ENCODE measurements around the gene SMURF1.

Gene SMURF1

GRCh38 chr7:99132595-99133321, 11.2 kb downstream of the SMURF1 start:
- DNase-seq (ENCODE audit: insufficient read length, low spot score) (no peak), FAIRE-seq (no peak)
- TF ChIP-seq PAX5 (IDR thresholded peaks at IDR 0.05; ENCODE audit: insufficient read depth, low read length, severe bottlenecking), result no peak
- TF ChIP-seq TAF1 (IDR thresholded peaks at IDR 0.05; ENCODE audit: low read depth, low read length), result no peak
- no peak for TF ChIP-seq POLR2AphosphoS5 (IDR thresholded peaks at IDR 0.05; ENCODE audit: low read depth, low read length)
- TF ChIP-seq SPI1 (IDR thresholded peaks at IDR 0.05; ENCODE audit: low read depth, low read length), result no peak
- TF ChIP-seq POLR2A (IDR thresholded peaks at IDR 0.05; ENCODE audit: low read depth, low read length), result no peak
- no peak for TF ChIP-seq POU2F2 (IDR thresholded peaks at IDR 0.05; ENCODE audit: low read depth, low read length)

- DNase-seq (ENCODE audit: insufficient read length, low spot score), result no peak
- no peak for TF ChIP-seq POLR2AphosphoS5 (IDR thresholded peaks at IDR 0.05; ENCODE audit: low read depth, low read length)
- no peak for TF ChIP-seq SPI1 (IDR thresholded peaks at IDR 0.05; ENCODE audit: low read depth, low read length)
- TF ChIP-seq PAX5 (IDR thresholded peaks at IDR 0.05; ENCODE audit: insufficient read depth, low read length, severe bottlenecking), result no peak
- no peak for TF ChIP-seq TAF1 (IDR thresholded peaks at IDR 0.05; ENCODE audit: low read depth, low read length)
- TF ChIP-seq POLR2A (IDR thresholded peaks at IDR 0.05; ENCODE audit: low read depth, low read length), result no peak
- TF ChIP-seq POU2F2 (IDR thresholded peaks at IDR 0.05; ENCODE audit: low read depth, low read length), result no peak
- no peak for FAIRE-seq
Observed at GRCh38 chr7:99131290-99131689, 12.6 kb downstream of the SMURF1 start.

GRCh38 chr7:99129536-99129935, 14.4 kb downstream of the SMURF1 start:
- no peak for FAIRE-seq
- TF ChIP-seq POU2F2 (IDR thresholded peaks at IDR 0.05; ENCODE audit: low read depth, low read length) (no peak), PAX5 (IDR thresholded peaks at IDR 0.05; ENCODE audit: insufficient read depth, low read length, severe bottlenecking) (no peak), TAF1 (IDR thresholded peaks at IDR 0.05; ENCODE audit: low read depth, low read length) (no peak), SPI1 (IDR thresholded peaks at IDR 0.05; ENCODE audit: low read depth, low read length) (no peak), POLR2A (IDR thresholded peaks at IDR 0.05; ENCODE audit: low read depth, low read length) (no peak), POLR2AphosphoS5 (IDR thresholded peaks at IDR 0.05; ENCODE audit: low read depth, low read length) (no peak)
- no peak for DNase-seq (ENCODE audit: insufficient read length, low spot score)

DNA sequence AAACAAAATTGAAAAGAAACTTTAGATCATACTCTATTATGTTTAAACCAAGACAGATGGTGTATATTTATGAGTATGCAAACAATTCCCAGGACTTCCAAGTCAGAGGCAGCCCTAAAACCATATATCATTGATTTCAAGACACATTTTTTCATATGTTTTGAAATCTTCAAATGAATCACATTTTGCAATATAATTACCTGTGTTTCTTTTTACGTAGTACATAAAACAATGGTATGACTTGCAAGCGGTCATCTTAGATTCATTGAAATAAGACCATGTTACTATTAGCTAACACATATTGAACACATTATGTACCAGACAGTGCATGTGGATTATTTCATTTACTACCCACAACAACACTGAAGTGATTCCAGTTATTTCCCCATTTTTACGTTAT, 14.9 kb downstream of the SMURF1 start:
- FAIRE-seq (no peak), DNase-seq (ENCODE audit: insufficient read length, low spot score) (no peak)
- TF ChIP-seq POU2F2 (IDR thresholded peaks at IDR 0.05; ENCODE audit: low read depth, low read length), result no peak
- no peak for TF ChIP-seq SPI1 (IDR thresholded peaks at IDR 0.05; ENCODE audit: low read depth, low read length)
- no peak for TF ChIP-seq POLR2A (IDR thresholded peaks at IDR 0.05; ENCODE audit: low read depth, low read length)
- TF ChIP-seq TAF1 (IDR thresholded peaks at IDR 0.05; ENCODE audit: low read depth, low read length), result no peak
- no peak for TF ChIP-seq PAX5 (IDR thresholded peaks at IDR 0.05; ENCODE audit: insufficient read depth, low read length, severe bottlenecking)
- TF ChIP-seq POLR2AphosphoS5 (IDR thresholded peaks at IDR 0.05; ENCODE audit: low read depth, low read length), result no peak

DNA sequence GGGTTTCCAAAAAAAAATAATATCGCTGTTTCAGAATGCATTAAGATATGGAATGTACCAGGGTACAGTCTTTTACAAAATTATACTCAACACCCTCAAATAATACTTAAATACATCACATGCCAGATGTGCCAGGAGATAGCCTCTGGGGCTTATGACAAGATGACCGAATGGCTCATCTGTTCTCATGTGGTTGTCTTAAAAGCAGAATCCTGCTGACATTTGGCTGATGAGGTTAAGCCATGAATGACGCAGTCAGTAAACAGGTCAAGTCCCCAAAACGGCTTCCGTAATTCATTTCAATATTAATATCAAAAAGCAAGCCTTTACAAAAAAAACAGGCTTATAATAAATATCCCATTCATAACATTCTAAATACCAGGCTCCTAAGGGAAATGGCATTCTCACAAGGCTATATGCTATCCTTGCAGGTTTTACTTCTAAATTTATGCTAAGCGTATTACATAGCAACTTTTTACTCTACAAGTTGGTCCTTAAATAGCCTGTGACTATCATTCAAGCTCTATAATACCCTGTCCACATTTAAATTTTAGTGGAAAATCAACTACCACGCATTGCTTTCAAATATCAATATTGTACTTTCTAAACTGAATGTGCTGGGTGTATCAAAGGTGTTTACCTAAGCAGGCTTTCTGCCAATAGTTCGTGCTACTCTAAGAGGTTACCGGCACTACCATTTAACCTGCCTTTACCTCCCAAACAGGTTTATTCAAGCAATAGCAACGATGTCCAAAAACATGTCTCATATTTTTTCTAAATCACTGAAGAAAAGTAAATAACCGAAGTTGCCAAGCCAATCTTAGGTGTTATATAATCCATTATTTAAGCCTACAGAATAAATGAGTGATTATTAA, 15.6 kb downstream of the SMURF1 start:
- TF ChIP-seq POU2F2 (IDR thresholded peaks at IDR 0.05; ENCODE audit: low read depth, low read length) (no peak), PAX5 (IDR thresholded peaks at IDR 0.05; ENCODE audit: insufficient read depth, low read length, severe bottlenecking) (no peak), POLR2AphosphoS5 (IDR thresholded peaks at IDR 0.05; ENCODE audit: low read depth, low read length) (no peak), POLR2A (IDR thresholded peaks at IDR 0.05; ENCODE audit: low read depth, low read length) (no peak), TAF1 (IDR thresholded peaks at IDR 0.05; ENCODE audit: low read depth, low read length) (no peak), SPI1 (IDR thresholded peaks at IDR 0.05; ENCODE audit: low read depth, low read length) (no peak)
- FAIRE-seq (no peak), DNase-seq (ENCODE audit: insufficient read length, low spot score) (no peak)

DNA sequence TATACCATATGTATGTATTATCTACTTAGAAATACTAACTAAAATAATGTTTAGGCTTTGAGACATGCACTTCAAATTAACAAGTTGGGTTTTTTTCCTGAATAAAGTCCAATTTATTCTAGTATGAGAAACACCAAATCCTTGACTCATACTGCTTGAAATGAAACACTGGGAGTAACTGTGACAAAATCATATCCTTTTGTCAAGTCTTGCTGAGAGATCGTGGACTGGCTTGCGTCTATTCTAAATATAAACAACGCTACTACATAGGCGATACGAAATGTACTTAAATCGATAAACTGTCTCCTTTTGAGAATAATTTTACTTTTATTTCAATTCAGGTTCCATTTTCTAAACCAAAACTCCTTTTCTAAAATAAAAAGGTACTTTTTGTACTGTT, 16.3 kb downstream of the SMURF1 start:
- DNase-seq (ENCODE audit: insufficient read length, low spot score) (no peak), FAIRE-seq (no peak)
- TF ChIP-seq POLR2AphosphoS5 (IDR thresholded peaks at IDR 0.05; ENCODE audit: low read depth, low read length), result no peak
- no peak for TF ChIP-seq TAF1 (IDR thresholded peaks at IDR 0.05; ENCODE audit: low read depth, low read length)
- TF ChIP-seq POU2F2 (IDR thresholded peaks at IDR 0.05; ENCODE audit: low read depth, low read length), result no peak
- no peak for TF ChIP-seq PAX5 (IDR thresholded peaks at IDR 0.05; ENCODE audit: insufficient read depth, low read length, severe bottlenecking)
- TF ChIP-seq SPI1 (IDR thresholded peaks at IDR 0.05; ENCODE audit: low read depth, low read length), result no peak
- no peak for TF ChIP-seq POLR2A (IDR thresholded peaks at IDR 0.05; ENCODE audit: low read depth, low read length)

DNA sequence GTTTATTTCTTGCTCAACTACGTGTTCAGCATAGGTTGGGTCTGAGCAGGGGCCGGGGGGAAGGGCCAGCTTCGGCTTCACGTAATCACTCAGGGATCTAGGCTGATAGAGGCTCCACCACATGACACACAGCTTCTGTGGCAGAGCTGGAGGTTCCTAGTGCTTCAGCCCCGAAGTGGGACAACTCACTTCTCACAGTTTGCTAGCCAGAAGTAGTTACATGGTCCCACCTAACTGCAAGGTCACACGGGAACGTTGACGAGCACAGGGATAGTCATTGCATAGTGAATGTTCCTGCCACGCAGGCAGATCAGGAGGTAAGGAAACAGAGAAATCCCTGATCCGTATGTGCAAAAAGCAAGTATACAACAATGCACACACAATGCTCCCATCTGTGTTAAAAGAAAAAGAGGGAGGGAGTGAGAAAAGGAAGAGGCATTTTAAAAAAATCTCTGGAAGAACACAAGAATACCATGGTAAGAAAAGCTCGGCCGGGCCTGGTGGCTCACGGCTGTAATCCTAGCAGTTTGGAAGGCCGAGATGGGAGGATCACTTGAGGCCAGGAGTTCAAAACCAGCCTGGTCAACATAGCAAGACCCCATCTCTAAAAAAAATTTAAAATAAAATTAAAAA, 16.9 kb downstream of the SMURF1 start:
- TF ChIP-seq SPI1 (IDR thresholded peaks at IDR 0.05; ENCODE audit: low read depth, low read length) (no peak), POU2F2 (IDR thresholded peaks at IDR 0.05; ENCODE audit: low read depth, low read length) (no peak), POLR2A (IDR thresholded peaks at IDR 0.05; ENCODE audit: low read depth, low read length) (no peak), TAF1 (IDR thresholded peaks at IDR 0.05; ENCODE audit: low read depth, low read length) (no peak), POLR2AphosphoS5 (IDR thresholded peaks at IDR 0.05; ENCODE audit: low read depth, low read length) (no peak), PAX5 (IDR thresholded peaks at IDR 0.05; ENCODE audit: insufficient read depth, low read length, severe bottlenecking) (no peak)
- no peak for FAIRE-seq
- no peak for DNase-seq (ENCODE audit: insufficient read length, low spot score)

DNA sequence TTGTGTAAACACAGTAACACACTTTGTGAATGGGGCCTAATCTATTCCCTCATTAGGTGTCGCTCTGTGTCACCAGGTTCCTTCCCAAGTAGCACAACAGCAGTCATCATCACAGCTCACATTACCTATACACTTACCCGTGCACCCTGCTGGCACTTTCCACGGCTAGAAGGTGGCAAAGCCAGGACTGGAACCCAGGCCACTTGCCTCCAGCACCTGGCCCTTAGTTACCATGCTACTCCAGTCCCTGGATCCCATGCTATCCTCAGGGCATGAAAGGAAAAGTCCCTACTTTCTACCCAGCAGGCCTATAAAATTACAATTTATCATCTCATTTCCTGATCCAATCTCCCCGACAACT, 18.4 kb downstream of the SMURF1 start:
- TF ChIP-seq POU2F2 (IDR thresholded peaks at IDR 0.05; ENCODE audit: low read depth, low read length), result no peak
- FAIRE-seq, result no peak
- DNase-seq (ENCODE audit: insufficient read length, low spot score), result no peak

All from GM12891 (cell line).